ENCODE results near the gene MRPL55. TPM values are rescaled to one million over a fixed set of nuclear protein-coding genes. Genes with fewer than 3 reads are reported as not detected.

MRPL55 gene
- total RNA-seq, 1 donor from 2014 or later, result 43.2 TPM

DNA sequence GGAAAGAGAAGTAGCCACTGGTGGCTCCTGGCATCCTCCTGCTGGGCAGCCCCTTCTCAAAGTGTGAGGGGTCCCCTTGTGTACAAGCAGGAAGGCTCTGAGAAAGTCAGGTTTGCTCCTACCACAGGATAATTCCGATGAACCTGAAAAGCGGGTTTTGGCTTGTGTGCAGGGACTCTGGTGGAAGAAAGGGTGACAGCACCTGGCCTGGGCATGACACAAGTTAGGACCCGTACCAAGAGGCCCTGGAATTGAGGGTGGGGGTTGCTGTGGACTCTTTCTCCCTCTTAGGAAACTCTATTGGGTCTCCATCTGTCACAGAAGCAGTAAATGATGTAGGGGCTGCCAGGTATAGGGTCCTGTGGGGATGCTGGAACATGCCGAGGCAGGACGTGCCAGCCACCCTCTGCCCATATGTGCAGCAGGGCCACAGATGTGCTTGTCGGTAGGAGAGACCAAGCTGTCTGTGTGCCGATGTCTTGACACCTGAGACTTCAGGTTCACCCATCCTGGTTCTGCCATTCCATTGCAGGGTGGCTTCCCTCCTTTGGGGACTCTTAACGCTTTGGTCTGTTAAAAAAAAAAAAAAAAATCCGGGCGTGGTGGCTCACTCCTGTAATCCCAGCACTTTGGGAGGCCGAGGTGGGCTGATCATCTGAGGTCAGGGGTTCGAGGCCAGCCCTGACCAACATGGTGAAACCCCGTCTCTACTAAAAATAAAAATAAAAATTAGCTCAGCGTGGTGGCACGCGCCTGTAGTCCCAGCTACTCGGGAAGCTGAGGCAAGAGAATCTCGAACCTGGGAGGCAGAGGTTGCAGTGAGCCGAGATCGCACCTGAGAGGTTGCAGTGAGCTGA, 15.8 kb downstream of the MRPL55 start:
- DNase-seq (ENCODE audit: low read depth) (no peak), FAIRE-seq (no peak)
- Histone ChIP-seq H3K27me3 (ENCODE audit: control insufficient read depth, insufficient read depth, low read length) (no peaks in the 10 kb centered on the region), H3K36me3 (ENCODE audit: control insufficient read depth, insufficient read depth, low read length) (peaks cover 20% of the 10 kb centered on the region), H3K4me3 (ENCODE audit: low read depth, low read length) (no peak overlapping the region)
- TF ChIP-seq, protein P1, sequence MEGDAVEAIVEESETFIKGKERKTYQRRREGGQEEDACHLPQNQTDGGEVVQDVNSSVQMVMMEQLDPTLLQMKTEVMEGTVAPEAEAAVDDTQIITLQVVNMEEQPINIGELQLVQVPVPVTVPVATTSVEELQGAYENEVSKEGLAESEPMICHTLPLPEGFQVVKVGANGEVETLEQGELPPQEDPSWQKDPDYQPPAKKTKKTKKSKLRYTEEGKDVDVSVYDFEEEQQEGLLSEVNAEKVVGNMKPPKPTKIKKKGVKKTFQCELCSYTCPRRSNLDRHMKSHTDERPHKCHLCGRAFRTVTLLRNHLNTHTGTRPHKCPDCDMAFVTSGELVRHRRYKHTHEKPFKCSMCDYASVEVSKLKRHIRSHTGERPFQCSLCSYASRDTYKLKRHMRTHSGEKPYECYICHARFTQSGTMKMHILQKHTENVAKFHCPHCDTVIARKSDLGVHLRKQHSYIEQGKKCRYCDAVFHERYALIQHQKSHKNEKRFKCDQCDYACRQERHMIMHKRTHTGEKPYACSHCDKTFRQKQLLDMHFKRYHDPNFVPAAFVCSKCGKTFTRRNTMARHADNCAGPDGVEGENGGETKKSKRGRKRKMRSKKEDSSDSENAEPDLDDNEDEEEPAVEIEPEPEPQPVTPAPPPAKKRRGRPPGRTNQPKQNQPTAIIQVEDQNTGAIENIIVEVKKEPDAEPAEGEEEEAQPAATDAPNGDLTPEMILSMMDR (IDR thresholded peaks at IDR 0.05; ENCODE audit: insufficient read depth, low read length, severe bottlenecking), result no peak

DNA sequence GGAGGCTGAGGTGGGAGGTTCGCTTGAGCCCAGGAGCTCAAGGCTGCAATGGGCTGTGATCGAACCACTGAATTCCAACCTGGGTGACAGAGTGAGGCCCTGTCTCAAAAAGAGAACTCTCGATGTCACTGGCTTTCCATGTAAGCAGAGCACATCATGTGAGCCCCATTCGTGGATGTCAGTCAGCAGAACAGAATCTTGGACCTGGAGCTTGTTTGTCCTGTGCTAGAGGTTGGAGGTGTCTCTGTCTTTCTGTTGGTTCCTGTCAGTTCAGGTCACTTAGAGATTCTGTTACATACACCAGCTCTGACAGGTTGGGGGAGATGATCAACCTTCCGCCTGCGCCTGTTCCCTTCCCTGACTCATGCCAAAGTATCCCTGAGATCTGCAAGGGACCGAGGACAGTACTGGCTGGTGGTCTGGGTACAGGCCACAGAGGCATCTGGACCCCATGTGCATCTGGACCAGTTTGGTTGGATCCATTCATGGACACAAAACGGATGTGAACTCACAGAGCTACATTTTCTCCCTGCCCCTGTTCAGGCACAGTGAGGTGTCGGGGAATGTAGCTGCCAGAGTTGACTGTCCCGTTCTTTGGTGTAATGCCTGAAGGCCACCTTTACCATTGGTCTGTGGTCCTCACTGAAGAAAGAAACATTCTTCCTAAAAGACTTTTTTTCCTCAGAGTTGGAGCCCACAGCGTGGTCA, 16.6 kb downstream of the MRPL55 start:
- FAIRE-seq (no peak), DNase-seq (ENCODE audit: low read depth) (no peak)
- Histone ChIP-seq H3K4me3 (ENCODE audit: low read depth, low read length) (no peak overlapping the region), H3K36me3 (ENCODE audit: control insufficient read depth, insufficient read depth, low read length) (peaks cover 21% of the 10 kb centered on the region), H3K27me3 (ENCODE audit: control insufficient read depth, insufficient read depth, low read length) (no peaks in the 10 kb centered on the region)
- TF ChIP-seq, protein P1 (IDR thresholded peaks at IDR 0.05; ENCODE audit: insufficient read depth, low read length, severe bottlenecking), result no peak

DNA sequence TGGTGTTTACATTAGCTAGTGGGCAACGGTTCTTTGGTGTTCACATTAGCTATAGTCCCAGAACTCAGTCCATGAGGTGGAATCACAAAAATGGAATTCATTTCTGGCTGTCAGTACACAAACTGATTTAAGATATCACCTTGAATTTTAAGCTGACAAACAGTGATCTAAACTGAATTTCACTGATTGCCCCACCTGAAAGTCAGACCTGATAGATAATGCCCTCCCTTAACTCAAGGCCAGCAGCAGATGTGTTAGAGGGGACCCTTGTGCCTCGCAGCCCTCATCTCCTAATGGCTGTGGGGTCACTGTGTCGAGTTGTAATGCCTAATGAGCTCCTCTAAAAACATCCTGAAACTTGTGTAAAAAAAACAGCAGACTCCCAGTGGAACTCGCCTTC, 18.0 kb downstream of the MRPL55 start:
- TF ChIP-seq, protein P1 (IDR thresholded peaks at IDR 0.05; ENCODE audit: insufficient read depth, low read length, severe bottlenecking), result no peak
- Histone ChIP-seq H3K36me3 (ENCODE audit: control insufficient read depth, insufficient read depth, low read length) (peaks cover 14% of the 10 kb centered on the region), H3K4me3 (ENCODE audit: low read depth, low read length) (no peak overlapping the region), H3K27me3 (ENCODE audit: control insufficient read depth, insufficient read depth, low read length) (no peaks in the 10 kb centered on the region)
- no peak for DNase-seq (ENCODE audit: low read depth)
- FAIRE-seq, result no peak

DNA sequence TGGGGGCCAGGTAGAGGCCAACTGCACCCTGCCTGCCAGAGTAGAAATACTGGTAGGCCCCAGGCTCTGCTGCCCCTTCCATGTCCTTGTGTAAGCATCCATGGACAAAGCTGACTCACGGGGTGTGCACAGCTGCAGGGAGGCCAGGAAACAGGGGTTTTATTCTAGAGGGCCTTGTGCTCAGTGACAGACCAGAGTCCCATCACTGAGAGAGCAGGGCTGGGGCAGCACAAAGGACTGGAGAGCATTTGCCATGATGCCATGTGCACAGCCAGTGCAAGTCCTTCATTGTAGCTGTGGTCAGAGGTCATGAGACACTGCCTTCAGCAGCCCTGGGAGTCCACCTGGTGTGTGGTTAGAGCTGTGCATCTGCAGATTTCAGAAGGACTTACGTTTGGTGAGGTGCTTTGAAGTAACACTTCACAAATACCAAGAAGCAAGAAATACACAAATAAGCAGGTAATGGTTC, 18.5 kb downstream of the MRPL55 start:
- Histone ChIP-seq H3K27me3 (ENCODE audit: control insufficient read depth, insufficient read depth, low read length) (no peaks in the 10 kb centered on the region), H3K36me3 (ENCODE audit: control insufficient read depth, insufficient read depth, low read length) (peaks cover 14% of the 10 kb centered on the region), H3K4me3 (ENCODE audit: low read depth, low read length) (no peak overlapping the region)
- FAIRE-seq, result no peak
- peak; percentile 38 for DNase-seq (ENCODE audit: low read depth)
- TF ChIP-seq, protein P1 (IDR thresholded peaks at IDR 0.05; ENCODE audit: insufficient read depth, low read length, severe bottlenecking), result no peak

DNA sequence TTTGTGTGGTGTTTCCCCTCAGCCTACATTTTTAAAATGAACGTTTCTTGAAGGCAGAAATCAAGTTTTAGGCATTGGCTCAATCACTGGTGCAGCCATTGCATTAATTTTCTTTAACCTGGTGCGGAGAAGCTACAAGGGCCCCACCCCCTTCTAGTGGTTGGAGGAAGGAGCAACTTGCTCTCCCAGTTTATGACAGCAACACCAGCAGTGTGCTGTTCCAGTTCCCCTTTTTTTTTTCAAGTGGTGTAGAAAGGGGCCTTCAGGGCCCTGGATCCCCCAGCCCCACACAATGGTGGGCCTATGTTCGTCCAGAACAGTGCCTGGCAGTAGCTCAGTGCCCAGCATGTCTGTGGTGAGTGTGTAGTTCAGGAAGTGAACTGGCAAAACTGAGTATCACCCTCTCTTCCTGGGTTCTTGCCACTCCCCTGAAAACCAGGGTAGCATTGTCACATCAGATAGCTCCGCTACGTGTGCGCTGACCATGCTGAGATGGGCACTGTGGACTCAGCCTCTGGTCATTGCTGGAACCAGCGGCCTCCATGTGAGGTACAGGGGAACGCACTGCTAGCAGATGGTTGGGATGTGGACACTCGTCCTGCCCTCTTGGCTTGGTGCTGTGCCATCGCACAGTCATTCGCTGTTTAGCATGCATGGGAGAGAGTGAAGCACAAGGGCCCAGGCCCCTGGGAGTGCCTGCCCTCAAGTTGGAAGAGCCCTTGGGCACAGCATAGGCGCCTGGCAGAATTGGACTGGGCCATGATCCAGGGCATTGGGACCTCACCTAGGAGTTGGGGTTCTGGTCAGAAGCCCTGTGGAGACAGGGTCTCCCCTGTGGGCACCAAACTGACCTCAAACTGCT, 19.3 kb downstream of the MRPL55 start:
- DNase-seq (ENCODE audit: low read depth) (no peak), FAIRE-seq (no peak)
- TF ChIP-seq, protein P1 (IDR thresholded peaks at IDR 0.05; ENCODE audit: insufficient read depth, low read length, severe bottlenecking), result no peak
- Histone ChIP-seq H3K27me3 (ENCODE audit: control insufficient read depth, insufficient read depth, low read length) (no peaks in the 10 kb centered on the region), H3K36me3 (ENCODE audit: control insufficient read depth, insufficient read depth, low read length) (peaks cover 14% of the 10 kb centered on the region), H3K4me3 (ENCODE audit: low read depth, low read length) (no peak overlapping the region)

Data from bronchial epithelial cell (primary cell).